Measurements from ENCODE around the gene CCL28. TPM values are rescaled to one million over a fixed set of nuclear protein-coding genes. Genes with fewer than 3 reads are reported as not detected.
"Not testable (repeated sequence)": the region's sequence is repeated elsewhere in the genome, so short reads cannot be mapped to it uniquely, and the experiment has no call there.

The CCL28 gene
- total RNA-seq, 1 donor from 2014 or later = 6.2 TPM

DNA sequence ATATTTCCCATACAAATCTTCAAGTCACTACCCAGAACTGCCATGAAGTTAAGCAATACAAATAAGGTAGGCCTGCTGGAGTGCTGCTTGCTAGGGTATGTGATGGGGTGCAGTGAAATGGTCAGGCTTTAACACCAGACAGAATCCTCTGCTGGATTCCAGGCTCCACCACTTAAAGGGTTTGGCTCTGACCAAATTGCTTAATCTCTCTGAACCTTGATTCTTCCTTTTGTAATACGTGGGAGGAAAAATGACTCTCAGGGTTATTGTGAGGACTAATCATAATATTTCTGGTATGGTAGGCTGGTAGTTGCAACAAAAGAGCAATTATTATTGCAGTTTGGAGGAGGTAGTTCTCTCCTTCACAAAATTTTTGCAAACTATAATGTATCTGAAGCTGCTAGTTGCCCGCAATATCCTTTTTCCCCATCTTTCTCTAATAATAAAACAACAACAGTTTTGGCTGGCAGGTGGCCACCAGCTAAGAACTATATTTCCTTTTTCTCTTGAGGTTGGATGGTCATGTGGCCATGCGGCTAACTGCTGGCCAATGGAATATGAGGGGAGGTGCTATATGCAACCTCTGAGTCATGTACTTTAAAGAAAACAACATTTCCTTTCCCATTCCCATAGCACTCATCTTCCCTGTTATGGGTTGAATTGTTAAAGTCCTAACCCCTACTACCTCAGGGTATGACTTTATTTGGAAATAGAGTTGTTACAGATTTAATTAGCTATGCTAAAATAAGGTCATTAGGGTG lies 44.1 kb downstream of the CCL28 start:
- TF ChIP-seq, protein P1, sequence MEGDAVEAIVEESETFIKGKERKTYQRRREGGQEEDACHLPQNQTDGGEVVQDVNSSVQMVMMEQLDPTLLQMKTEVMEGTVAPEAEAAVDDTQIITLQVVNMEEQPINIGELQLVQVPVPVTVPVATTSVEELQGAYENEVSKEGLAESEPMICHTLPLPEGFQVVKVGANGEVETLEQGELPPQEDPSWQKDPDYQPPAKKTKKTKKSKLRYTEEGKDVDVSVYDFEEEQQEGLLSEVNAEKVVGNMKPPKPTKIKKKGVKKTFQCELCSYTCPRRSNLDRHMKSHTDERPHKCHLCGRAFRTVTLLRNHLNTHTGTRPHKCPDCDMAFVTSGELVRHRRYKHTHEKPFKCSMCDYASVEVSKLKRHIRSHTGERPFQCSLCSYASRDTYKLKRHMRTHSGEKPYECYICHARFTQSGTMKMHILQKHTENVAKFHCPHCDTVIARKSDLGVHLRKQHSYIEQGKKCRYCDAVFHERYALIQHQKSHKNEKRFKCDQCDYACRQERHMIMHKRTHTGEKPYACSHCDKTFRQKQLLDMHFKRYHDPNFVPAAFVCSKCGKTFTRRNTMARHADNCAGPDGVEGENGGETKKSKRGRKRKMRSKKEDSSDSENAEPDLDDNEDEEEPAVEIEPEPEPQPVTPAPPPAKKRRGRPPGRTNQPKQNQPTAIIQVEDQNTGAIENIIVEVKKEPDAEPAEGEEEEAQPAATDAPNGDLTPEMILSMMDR (conservative IDR thresholded peaks at IDR 0.05; ENCODE audit: low read depth, low read length) = no peak
- DNase-seq (ENCODE audit: low read depth) = no peak
- H3K4me3 ChIP-seq (ENCODE audit: low read depth, low read length) = no peak overlapping the region

DNA sequence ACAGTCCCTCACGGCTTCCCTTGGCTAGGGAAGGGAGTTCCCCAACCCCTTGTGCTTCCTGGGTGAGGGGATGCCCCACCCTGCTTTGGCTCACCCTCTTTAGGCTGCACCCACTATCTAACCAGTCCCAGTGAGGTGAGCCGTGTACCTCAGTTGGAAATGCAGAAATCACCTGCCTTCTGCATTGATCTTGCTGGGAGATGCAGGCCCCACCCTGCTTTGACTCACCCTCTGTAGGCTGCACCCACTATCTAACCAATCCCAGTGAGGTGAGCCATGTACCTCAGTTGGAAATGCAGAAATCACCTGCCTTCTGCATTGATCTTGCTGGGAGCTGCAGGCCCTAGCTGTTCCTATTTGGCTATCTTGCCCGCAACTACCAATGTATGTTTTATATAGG lies 44.7 kb downstream of the CCL28 start:
- TF ChIP-seq, protein P1 (conservative IDR thresholded peaks at IDR 0.05; ENCODE audit: low read depth, low read length) = no peak
- no peak for DNase-seq (ENCODE audit: low read depth)
- H3K4me3 ChIP-seq (ENCODE audit: low read depth, low read length) = no peak overlapping the region

DNA sequence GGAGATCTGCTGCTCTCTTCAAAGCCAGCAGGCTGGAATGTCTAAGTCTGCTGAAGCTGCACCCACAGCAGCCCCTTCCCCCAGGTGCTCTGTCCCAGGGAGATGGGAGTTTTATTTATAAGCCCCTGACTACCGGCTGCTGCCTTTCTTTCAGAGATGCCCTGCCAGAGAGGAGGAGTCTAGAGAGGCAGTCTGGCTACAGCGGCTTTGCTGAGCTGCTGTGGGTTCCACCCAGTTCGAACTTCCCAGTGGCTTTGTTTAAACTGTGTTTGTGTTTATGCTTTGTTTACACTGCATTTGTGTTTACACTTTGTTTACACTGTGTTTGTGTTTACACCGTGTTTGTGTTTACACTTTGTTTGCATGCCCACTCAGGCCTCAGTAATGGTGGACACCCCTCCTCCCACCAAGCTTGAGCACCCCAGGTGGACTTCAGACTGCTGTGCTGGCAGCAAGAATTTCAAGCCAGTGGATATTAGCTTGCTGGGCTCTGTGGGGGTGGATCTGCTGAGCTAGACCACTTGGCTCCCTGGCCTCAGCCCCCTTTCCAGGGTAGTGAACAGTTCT lies 45.4 kb downstream of the CCL28 start:
- DNase-seq (ENCODE audit: low read depth); H3K4me3 ChIP-seq (ENCODE audit: low read depth, low read length): not testable (repeated sequence)

DNA sequence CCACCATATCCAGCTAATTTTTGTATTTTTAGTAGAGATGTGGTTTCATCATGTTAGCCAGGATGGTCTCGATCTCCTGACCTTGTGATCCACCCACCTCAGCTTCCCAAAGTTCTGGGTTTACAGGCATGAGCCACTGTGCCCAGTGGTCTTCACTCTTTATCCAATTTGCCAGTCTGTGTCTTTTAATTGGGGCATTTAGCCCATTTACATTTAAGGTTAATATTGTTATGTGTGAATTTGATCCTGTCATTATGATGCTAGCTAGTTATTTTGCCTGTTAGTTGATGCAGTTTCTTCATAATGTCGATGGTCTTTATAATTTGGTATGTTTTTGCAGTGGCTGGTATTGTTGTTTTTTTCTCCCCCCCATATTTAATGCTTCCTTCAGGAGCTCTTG lies 47.0 kb downstream of the CCL28 start:
- H3K4me3 ChIP-seq (ENCODE audit: low read depth, low read length); DNase-seq (ENCODE audit: low read depth): not testable (repeated sequence)

DNA sequence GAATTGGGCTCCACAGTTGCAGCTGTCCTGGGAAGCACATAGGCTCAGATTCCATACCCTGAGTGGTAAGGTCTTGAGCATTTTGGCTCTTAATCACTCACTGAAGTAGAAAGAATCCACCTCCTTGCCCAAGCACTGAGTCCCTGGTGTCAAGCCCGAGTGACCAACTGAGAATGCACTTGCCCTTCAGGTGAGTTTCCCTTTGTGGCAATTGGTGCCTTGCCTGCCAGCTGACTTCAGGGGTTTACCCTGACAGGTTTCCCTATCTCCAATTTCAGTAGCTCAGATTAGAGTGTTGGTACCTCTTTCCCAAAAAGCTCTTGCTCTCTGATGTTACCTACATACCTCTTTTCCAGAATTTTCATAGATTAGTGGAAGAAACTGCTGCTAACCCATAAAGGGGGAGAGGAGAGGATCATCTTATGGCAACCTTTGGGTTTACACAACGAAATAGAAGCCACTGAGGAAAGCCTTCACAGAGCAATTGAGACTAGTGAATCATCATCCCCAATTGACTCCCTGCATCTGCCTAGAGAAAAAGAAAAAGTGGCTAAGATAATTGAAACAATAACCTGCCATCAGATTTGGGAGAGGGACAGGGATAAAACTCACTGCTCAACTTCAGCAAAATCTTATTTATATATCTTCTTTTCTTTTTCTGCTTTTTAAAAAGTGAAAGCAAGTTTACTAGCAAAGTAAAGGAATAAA lies 48.6 kb downstream of the CCL28 start:
- no peak overlapping the region for H3K4me3 ChIP-seq (ENCODE audit: low read depth, low read length)
- DNase-seq (ENCODE audit: low read depth) = no peak
- TF ChIP-seq, protein P1 (conservative IDR thresholded peaks at IDR 0.05; ENCODE audit: low read depth, low read length) = no peak

DNA sequence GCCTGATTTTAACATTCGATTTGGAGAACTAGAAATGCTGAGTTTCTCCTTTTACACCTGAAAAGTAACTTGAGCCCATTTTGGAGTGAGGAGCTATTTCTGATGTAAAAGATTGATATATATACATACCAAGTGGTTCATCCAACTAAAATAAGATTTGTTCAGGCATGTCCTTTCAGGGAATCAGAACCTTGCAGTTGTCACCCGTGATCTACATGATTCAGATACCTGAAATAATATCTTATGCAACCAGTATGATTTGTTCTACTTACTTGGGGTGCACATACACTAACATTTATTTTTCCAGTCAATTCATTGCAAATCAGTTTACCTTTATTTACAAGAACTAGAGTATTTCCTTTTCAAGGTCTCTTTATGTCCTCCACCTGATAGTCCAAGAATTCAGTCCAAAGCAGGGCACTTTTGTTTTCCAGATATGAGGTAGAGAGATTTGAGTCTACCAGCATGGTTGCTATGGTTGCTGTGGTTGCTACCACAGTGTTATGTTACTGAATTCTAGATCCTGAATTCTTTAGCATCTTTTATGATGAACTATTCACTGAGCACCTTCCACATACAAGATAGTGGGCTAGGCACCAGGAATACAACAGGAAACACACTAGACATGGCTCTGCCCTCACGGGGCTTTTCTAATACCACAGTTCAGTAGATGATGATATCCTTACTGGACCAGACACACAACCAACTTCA lies 49.3 kb downstream of the CCL28 start:
- DNase-seq (ENCODE audit: low read depth) = no peak
- TF ChIP-seq, protein P1 (conservative IDR thresholded peaks at IDR 0.05; ENCODE audit: low read depth, low read length) = no peak
- no peak overlapping the region for H3K4me3 ChIP-seq (ENCODE audit: low read depth, low read length)

DNA sequence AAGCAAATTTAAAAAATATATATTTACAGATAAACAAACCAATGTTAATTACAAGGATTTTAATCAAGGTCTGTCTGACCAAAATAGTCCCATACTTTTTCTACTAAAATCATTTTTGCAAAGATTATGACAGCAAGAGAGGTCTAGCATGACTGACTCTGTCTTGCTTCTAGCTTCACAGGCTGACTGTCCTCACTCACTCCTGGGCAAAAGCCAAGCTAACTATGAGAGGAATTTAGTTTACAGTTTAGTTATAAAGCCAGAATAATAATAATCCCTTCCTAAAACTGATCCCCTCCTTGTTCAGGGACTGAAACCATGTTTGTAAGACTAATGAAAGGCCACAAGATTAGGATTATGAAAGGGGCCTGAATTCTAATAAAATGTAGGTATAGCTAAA lies 53.5 kb downstream of the CCL28 start:
- TF ChIP-seq, protein P1 (conservative IDR thresholded peaks at IDR 0.05; ENCODE audit: low read depth, low read length) = no peak
- no peak overlapping the region for H3K4me3 ChIP-seq (ENCODE audit: low read depth, low read length)

More for the DNA sequence above, 53.5 kb downstream of the CCL28 start:
- DNase-seq (ENCODE audit: low read depth) = no peak

Data from epithelial cell of proximal tubule (primary cell).